ENCODE data around the gene LY6G5B.

The LY6G5B gene

GRCh38 chr6:31701666-31702404, 32.1 kb downstream of the LY6G5B start:
- TF ChIP-seq CTCF (IDR thresholded peaks at IDR 0.05; ENCODE audit: insufficient read depth, low read depth, low read length, missing control alignments): no peak
- DNase-seq (ENCODE audit: low read depth): no peak
- H3K4me3 ChIP-seq (ENCODE audit: low read depth, low read length): peak overlapping the region; percentile 85

GRCh38 chr6:31702405-31702818, 32.6 kb downstream of the LY6G5B start:
- H3K4me3 ChIP-seq (ENCODE audit: low read depth, low read length): peak overlapping the region; percentile 85
- TF ChIP-seq CTCF (IDR thresholded peaks at IDR 0.05; ENCODE audit: insufficient read depth, low read depth, low read length, missing control alignments): no peak
- DNase-seq (ENCODE audit: low read depth): no peak

GRCh38 chr6:31702819-31703716, 33.3 kb downstream of the LY6G5B start, which contains the start of gene ABHD16A:
TSS of gene ABHD16A (minus strand) at chr6:31703324. CDS start at chr6:31703281, 43 bp downstream.
- H3K4me3 ChIP-seq (ENCODE audit: low read depth, low read length): peak within 1 kb of the TSS; percentile 85
- no peak for TF ChIP-seq CTCF (IDR thresholded peaks at IDR 0.05; ENCODE audit: insufficient read depth, low read depth, low read length, missing control alignments)
- DNase-seq (ENCODE audit: low read depth): peak; percentile 99

GRCh38 chr6:31705931-31706330, 36.2 kb downstream of the LY6G5B start:
- no peak overlapping the region for H3K4me3 ChIP-seq (ENCODE audit: low read depth, low read length)
- no peak for TF ChIP-seq CTCF (IDR thresholded peaks at IDR 0.05; ENCODE audit: insufficient read depth, low read depth, low read length, missing control alignments)
- DNase-seq (ENCODE audit: low read depth): no peak

- H3K4me3 ChIP-seq (ENCODE audit: low read depth, low read length): no peak within 1 kb of the TSS
- TF ChIP-seq CTCF (IDR thresholded peaks at IDR 0.05; ENCODE audit: insufficient read depth, low read depth, low read length, missing control alignments): no peak
- DNase-seq (ENCODE audit: low read depth): no peak
Measured at GRCh38 chr6:31706599-31706998, 36.8 kb downstream of the LY6G5B start, which contains the start of gene LY6G6F. TSS of gene LY6G6F (plus strand) at chr6:31706866. CDS start at chr6:31706907, 41 bp downstream.

- no peak for TF ChIP-seq CTCF (IDR thresholded peaks at IDR 0.05; ENCODE audit: insufficient read depth, low read depth, low read length, missing control alignments)
- no peak overlapping the region for H3K4me3 ChIP-seq (ENCODE audit: low read depth, low read length)
- no peak for DNase-seq (ENCODE audit: low read depth)
Measured at GRCh38 chr6:31707701-31708100, 37.9 kb downstream of the LY6G5B start.
